Caco-2 (cell line): Measurements from ENCODE around the gene IL1RL2. TPM values are rescaled to one million over a fixed set of nuclear protein-coding genes. Genes with fewer than 3 reads are reported as not detected.

ENCODE experiments used
- BruUV-seq: library from RNA; stranded (reverse); fragments of 400-500 nt; replicated peaks from 2 replicates; lab custom pipeline; 2021; lab: Mats Ljungman, UMichigan
- CTCF ChIA-PET: fragments of 300-600 bp; sonication (Branson Sonifier 250); formaldehyde crosslinking; loops from one replicate; lab custom pipeline; 2022; ENCODE audit warnings: antibody characterized with exemption; lab: Charles Lee
- POLR2A ChIA-PET: fragments of 300-600 bp; sonication (Branson Sonifier 250); formaldehyde crosslinking; loops from one replicate; lab custom pipeline; 2022; ENCODE audit warnings: antibody characterized with exemption; lab: Charles Lee
- DNase-seq, 2 experiments: peaks; one replicate each; pipeline versions ENCODE4 v3.0.0 to v3.0.0-alpha.2; 2020 to 2022
- H3K27me3 ChIP-seq: replicated peaks from 2 replicates; pipeline ENCODE4 v1.6.0; 2011; ENCODE audit warnings: low read length; ENCODE audit not compliant: control insufficient read depth, insufficient read depth
- H3K36me3 ChIP-seq: 2 replicates; pipeline ENCODE4 v1.5.1; 2011; ENCODE audit warnings: low read length; ENCODE audit not compliant: control insufficient read depth, insufficient read depth
- H3K4me1 ChIP-seq: fragments of 250-450 bp; sonication (Bioruptor Pico); 2 replicates; pipeline ENCODE4 v1.5.1; 2020; ENCODE audit warnings: mild to moderate bottlenecking
- H3K4me3 ChIP-seq: 2 replicates; pipeline ENCODE4 v1.5.1; 2011; ENCODE audit warnings: low read depth, mild to moderate bottlenecking, control low read depth, low read length
- H3K9me3 ChIP-seq: fragments of 250-450 bp; sonication (Bioruptor Pico); 2 replicates; pipeline ENCODE4 v1.5.1; 2020; ENCODE audit warnings: mild to moderate bottlenecking, moderate library complexity
- H3K27ac Mint-ChIP-seq: one replicate; pipeline ENCODE4 v1.8.0; 2022; ENCODE audit warnings: mixed read lengths; ENCODE audit not compliant: unreplicated experiment
- H3K27me3 Mint-ChIP-seq: one replicate; pipeline ENCODE4 v1.8.0; 2022; ENCODE audit warnings: mixed read lengths; ENCODE audit not compliant: insufficient read depth, unreplicated experiment
- H3K36me3 Mint-ChIP-seq: one replicate; pipeline ENCODE4 v1.8.0; 2022; ENCODE audit warnings: mild to moderate bottlenecking, mixed read lengths; ENCODE audit not compliant: insufficient read depth, unreplicated experiment
- H3K4me1 Mint-ChIP-seq: one replicate; pipeline ENCODE4 v1.8.0; 2022; ENCODE audit warnings: low read depth, mixed read lengths; ENCODE audit not compliant: unreplicated experiment
- H3K4me3 Mint-ChIP-seq: one replicate; pipeline ENCODE4 v1.8.0; 2022; ENCODE audit warnings: mild to moderate bottlenecking, moderate library complexity, mixed read lengths; ENCODE audit not compliant: unreplicated experiment
- H3K9me3 Mint-ChIP-seq: one replicate; pipeline ENCODE4 v1.8.0; 2022; ENCODE audit warnings: mixed read lengths; ENCODE audit not compliant: unreplicated experiment
- intact Hi-C: fragments of 100-400 bp; cut with micrococcal nuclease; formaldehyde crosslinking; loops from one replicate; pipeline ENCODE4 v1.10.0; 2022; ENCODE audit not compliant: unreplicated experiment
- total RNA-seq: library from RNA; stranded (reverse); gene quantifications from 2 replicates; pipeline ENCODE4 v1.2.3, GENCODE V29; 2022
- TF ChIP-seq, protein P1 (sequence below), 2 experiments: fragments of 200-600 bp in 1 of 2; IDR thresholded peaks; 1 replicate in 1 of 2; 2 replicates in 1 of 2; pipeline versions ENCODE4 v1.5.1 to v1.8.0; 2011 to 2022; ENCODE audit warnings: antibody characterized with exemption in 1 of 2, control low read depth in 1 of 2, inconsistent platforms in 1 of 2, low read depth in 1 of 2, low read length in 1 of 2, mild to moderate bottlenecking in 1 of 2, moderate library complexity in 1 of 2; ENCODE audit not compliant: insufficient read depth in 1 of 2, severe bottlenecking in 1 of 2, unreplicated experiment in 1 of 2

The IL1RL2 gene
- total RNA-seq, 1 experiment from 2014 or later: not detected

DNA sequence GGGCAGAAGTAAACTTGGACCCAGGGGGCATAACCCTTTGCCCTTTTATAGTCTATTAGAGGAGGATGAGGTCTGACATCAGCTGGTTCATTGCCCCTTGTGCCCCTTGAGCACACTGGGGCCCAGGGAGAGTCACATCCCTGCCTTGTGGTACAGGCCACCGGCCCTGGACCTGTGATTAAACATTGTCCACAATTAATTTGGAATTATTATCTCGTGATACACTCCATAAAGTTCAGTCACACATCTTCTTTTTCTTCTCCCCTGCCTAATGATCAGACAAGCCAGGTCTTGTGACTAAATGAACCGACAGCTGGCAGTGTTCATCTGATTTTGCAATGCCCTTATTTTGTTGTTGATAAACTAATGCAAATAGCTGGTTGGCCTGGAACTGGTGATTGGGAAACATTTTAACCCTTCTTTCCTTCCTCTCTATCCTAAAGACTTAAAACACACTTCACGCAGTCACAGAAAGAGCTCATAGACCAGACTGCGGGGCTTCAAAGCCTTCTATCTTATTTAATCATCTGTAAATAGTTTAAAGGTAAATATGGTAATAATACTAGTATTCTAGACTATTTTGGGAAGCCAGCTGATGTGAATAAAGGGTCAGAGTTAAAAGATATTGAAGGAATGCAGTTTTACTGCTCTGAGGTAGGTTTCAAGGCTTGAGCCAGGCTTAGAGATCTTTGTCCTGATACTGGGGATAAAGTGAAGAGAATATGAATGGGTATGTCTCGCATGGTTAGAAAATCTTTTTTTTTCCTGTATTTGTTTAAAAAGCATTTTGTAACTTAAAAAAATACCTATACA, 30.9 kb upstream of the IL1RL2 start:
- Histone ChIP-seq H3K4me1 (peaks cover 51% of the 10 kb centered on the region), H3K27me3 (no peaks in the 10 kb centered on the region), H3K36me3 (peaks cover 4% of the 10 kb centered on the region), H3K4me3 (no peak overlapping the region), H3K9me3 (peaks cover 11% of the 10 kb centered on the region; the same call in 1 of the 2 replicates)
- TF ChIP-seq, protein P1, sequence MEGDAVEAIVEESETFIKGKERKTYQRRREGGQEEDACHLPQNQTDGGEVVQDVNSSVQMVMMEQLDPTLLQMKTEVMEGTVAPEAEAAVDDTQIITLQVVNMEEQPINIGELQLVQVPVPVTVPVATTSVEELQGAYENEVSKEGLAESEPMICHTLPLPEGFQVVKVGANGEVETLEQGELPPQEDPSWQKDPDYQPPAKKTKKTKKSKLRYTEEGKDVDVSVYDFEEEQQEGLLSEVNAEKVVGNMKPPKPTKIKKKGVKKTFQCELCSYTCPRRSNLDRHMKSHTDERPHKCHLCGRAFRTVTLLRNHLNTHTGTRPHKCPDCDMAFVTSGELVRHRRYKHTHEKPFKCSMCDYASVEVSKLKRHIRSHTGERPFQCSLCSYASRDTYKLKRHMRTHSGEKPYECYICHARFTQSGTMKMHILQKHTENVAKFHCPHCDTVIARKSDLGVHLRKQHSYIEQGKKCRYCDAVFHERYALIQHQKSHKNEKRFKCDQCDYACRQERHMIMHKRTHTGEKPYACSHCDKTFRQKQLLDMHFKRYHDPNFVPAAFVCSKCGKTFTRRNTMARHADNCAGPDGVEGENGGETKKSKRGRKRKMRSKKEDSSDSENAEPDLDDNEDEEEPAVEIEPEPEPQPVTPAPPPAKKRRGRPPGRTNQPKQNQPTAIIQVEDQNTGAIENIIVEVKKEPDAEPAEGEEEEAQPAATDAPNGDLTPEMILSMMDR (IDR thresholded peaks at IDR 0.05; ENCODE audit: insufficient read depth in 1 of 2, low read depth in 1 of 2, low read length in 1 of 2, severe bottlenecking in 1 of 2, unreplicated experiment in 1 of 2): no peak
- BruUV-seq: no TSS peak
- Mint-ChIP-seq H3K36me3 (peaks cover 40% of the 10 kb centered on the region), H3K4me1 (peaks cover 57% of the 10 kb centered on the region), H3K27me3 (no peaks in the 10 kb centered on the region), H3K9me3 (peaks cover 38% of the 10 kb centered on the region), H3K4me3 (peak overlapping the region; percentile 56), H3K27ac (peak overlapping the region; percentile 84)
- CTCF ChIA-PET: interaction anchor here (0.7 to 2.1 kb wide), 9 partner anchors 11 to 157 kb away, joined by 3 to 21 read pairs (median 5); partner anchors contain the start of gene IL1R1
- intact Hi-C loops: loop anchor here (1.0 to 2.0 kb wide), 7 partner anchors 14 to 157 kb away; partner anchors contain the start of gene IL1R1
- POLR2A ChIA-PET: interaction anchor here (0.9 to 1.1 kb wide), 2 partner anchors 14 to 157 kb away, joined by 3 to 7 read pairs; partner anchors contain the start of gene IL1R1
- DNase-seq: peak; percentile 85 to 90

DNA sequence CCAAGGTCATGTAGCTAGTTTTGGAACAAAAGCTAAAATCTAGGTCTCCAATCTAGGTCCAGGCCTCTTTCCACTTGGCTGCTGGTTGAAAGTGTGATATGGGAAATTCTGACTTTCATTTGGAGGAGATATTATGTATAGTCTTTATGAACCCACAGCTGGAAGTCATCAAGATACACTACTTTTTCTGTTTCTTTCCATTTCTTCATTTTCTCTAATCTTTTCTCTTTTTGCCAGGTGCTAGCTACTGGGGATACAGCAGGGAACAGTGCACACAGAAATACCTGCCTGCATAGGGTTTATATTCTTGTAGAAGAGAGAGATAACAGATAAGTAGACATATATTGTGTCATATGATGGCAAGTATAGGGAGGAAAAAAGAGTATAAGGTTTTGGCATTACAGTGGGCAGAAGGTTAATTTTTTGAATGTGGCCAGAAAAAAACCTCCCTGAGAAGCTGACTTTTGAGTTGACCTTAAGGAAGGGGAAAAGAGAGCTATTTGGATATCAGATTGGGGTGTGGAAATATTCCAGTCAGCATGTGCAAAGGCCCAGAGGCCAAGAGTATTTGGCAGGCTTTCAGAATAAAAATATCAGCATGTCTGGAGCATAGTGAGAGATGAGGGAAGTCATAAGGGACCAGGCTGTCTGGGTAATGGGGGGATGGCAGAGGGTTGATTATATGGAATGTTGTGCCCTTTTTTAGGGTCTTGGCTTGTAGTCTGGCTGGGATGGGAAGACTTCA, 28.6 kb upstream of the IL1RL2 start:
- Histone ChIP-seq H3K4me3 (no peak overlapping the region), H3K4me1 (peaks cover 60% of the 10 kb centered on the region), H3K36me3 (peaks cover 4% of the 10 kb centered on the region), H3K9me3 (peaks cover 11% of the 10 kb centered on the region; the same call in 1 of the 2 replicates), H3K27me3 (no peaks in the 10 kb centered on the region)
- ChIA-PET POLR2A (no interaction called here), CTCF (no interaction called here)
- peaks cover 23% of the 10 kb centered on the region for H3K9me3 Mint-ChIP-seq
- intact Hi-C loops: no loop called here
- no TSS peak for BruUV-seq
- no peak overlapping the region for H3K4me3 Mint-ChIP-seq
- H3K36me3 Mint-ChIP-seq: peaks cover 46% of the 10 kb centered on the region
- peaks cover 52% of the 10 kb centered on the region for H3K4me1 Mint-ChIP-seq
- H3K27ac Mint-ChIP-seq: peak overlapping the region; percentile 12
- TF ChIP-seq, protein P1 (IDR thresholded peaks at IDR 0.05; ENCODE audit: insufficient read depth in 1 of 2, low read depth in 1 of 2, low read length in 1 of 2, severe bottlenecking in 1 of 2, unreplicated experiment in 1 of 2): no peak
- no peak for DNase-seq
- no peaks in the 10 kb centered on the region for H3K27me3 Mint-ChIP-seq

DNA sequence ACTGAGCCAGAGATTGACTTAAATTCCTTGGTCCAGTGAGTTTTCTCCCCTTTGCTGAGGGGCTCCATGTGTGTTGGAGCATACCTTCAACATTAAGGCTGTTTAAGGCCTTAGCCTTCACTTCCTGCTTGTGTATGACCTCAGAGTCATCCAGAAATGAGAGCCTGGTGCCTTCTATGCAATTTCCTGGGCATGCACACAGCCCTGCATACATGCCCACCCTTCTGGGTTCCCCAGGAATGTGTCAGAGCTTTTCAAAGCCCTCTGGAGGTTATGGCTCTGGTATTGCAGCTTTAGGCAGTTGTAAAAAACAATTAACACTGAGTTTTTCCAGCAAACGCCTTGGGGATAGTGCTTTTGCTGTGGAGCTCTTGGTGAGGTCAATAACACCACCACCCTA, 27.5 kb upstream of the IL1RL2 start:
- H3K4me1 ChIP-seq: peaks cover 55% of the 10 kb centered on the region
- no peak overlapping the region for H3K4me3 ChIP-seq
- H3K36me3 Mint-ChIP-seq: peaks cover 40% of the 10 kb centered on the region
- no peak overlapping the region for H3K27ac Mint-ChIP-seq
- no peak for DNase-seq
- no peaks in the 10 kb centered on the region for H3K27me3 ChIP-seq
- BruUV-seq: no TSS peak
- H3K9me3 Mint-ChIP-seq: peaks cover 15% of the 10 kb centered on the region
- no peaks in the 10 kb centered on the region for H3K27me3 Mint-ChIP-seq
- POLR2A ChIA-PET: interaction anchor here (0.5 to 0.6 kb wide), 2 partner anchors 23 to 90 kb away, joined by 3 read pairs; no protein-coding TSS in a partner anchor
- intact Hi-C loops: no loop called here
- CTCF ChIA-PET: interaction anchor here (1.1 to 1.2 kb wide), 2 partner anchors 81 to 139 kb away, joined by 3 read pairs; no protein-coding TSS in a partner anchor
- H3K9me3 ChIP-seq: peaks cover 11% of the 10 kb centered on the region; the same call in 1 of the 2 replicates
- TF ChIP-seq, protein P1 (IDR thresholded peaks at IDR 0.05; ENCODE audit: insufficient read depth in 1 of 2, low read depth in 1 of 2, low read length in 1 of 2, severe bottlenecking in 1 of 2, unreplicated experiment in 1 of 2): no peak
- peaks cover 41% of the 10 kb centered on the region for H3K4me1 Mint-ChIP-seq
- H3K4me3 Mint-ChIP-seq: no peak overlapping the region
- peaks cover 1% of the 10 kb centered on the region for H3K36me3 ChIP-seq
